PC-9 (cell line): ENCODE data around the gene DYRK2. TPM values are rescaled to one million over a fixed set of nuclear protein-coding genes. Genes with fewer than 3 reads are reported as not detected.

Source experiments
- BruUV-seq: library from RNA; stranded (reverse); fragments of 400-500 nt; replicated peaks from 2 replicates; lab custom pipeline; 2021; lab: Mats Ljungman, UMichigan
- CTCF ChIA-PET: fragments of 300-600 bp; sonication (Branson Sonifier 250); formaldehyde crosslinking; loops from one replicate; lab custom pipeline; 2022; ENCODE audit warnings: antibody characterized with exemption; lab: Charles Lee
- POLR2A ChIA-PET: fragments of 300-600 bp; sonication (Branson Sonifier 250); formaldehyde crosslinking; loops from one replicate; lab custom pipeline; 2022; ENCODE audit warnings: antibody characterized with exemption; ENCODE audit not compliant: unreplicated experiment; lab: Charles Lee
- DNase-seq, 2 experiments: peaks; one replicate each; pipeline versions ENCODE4 v3.0.0 to v3.0.0-alpha.2; 2015 to 2022; ENCODE audit warnings: mixed read lengths in 1 of 2
- H2AFZ ChIP-seq: fragments of 200-600 bp; sonication (generic); 2 replicates; pipeline ENCODE4 v1.8.1; 2017; ENCODE audit warnings: antibody characterized with exemption
- H3F3A ChIP-seq: fragments of 200-600 bp; sonication (generic); 2 replicates; pipeline ENCODE4 v1.8.1; 2017; ENCODE audit warnings: antibody characterized with exemption, mild to moderate bottlenecking, low read depth; ENCODE audit not compliant: insufficient read depth
- H3K27ac ChIP-seq: fragments of 200-600 bp; sonication (generic); 2 replicates; pipeline ENCODE4 v1.6.1; 2016; ENCODE audit warnings: mixed run types
- H3K27me3 ChIP-seq: fragments of 200-600 bp; sonication (generic); 2 replicates; pipeline ENCODE4 v1.6.1; 2016; ENCODE audit warnings: low read depth, mixed run types; ENCODE audit not compliant: insufficient read depth
- H3K36me3 ChIP-seq: fragments of 200-600 bp; sonication (generic); 2 replicates; pipeline ENCODE4 v1.6.1; 2016; ENCODE audit warnings: low read depth, mixed run types
- H3K4me1 ChIP-seq: fragments of 200-600 bp; sonication (generic); replicated peaks from 2 replicates; pipeline ENCODE4 v1.6.1; 2016; ENCODE audit warnings: mixed run types; ENCODE audit not compliant: insufficient read depth
- H3K4me2 ChIP-seq: fragments of 200-600 bp; sonication (generic); 2 replicates; pipeline ENCODE4 v1.6.1; 2017; ENCODE audit warnings: mixed run types
- H3K4me3 ChIP-seq: fragments of 200-600 bp; sonication (generic); 2 replicates; pipeline ENCODE4 v1.6.1; 2016; ENCODE audit warnings: mixed run types
- H3K79me2 ChIP-seq: fragments of 200-600 bp; sonication (generic); 2 replicates; pipeline ENCODE4 v1.6.1; 2017; ENCODE audit warnings: low read depth, mixed run types
- H3K9me2 ChIP-seq: fragments of 200-600 bp; sonication (generic); 2 replicates; pipeline ENCODE4 v1.8.1; 2017; ENCODE audit warnings: mild to moderate bottlenecking; ENCODE audit not compliant: insufficient read depth
- H3K9me3 ChIP-seq: fragments of 200-600 bp; sonication (generic); 2 replicates; pipeline ENCODE4 v1.8.1; 2016; ENCODE audit warnings: low read depth; ENCODE audit not compliant: insufficient read depth
- H4K20me1 ChIP-seq: fragments of 200-600 bp; sonication (generic); 2 replicates; pipeline ENCODE4 v1.8.1; 2017; ENCODE audit not compliant: insufficient read depth
- CTCF ChIP-seq: fragments of 200-600 bp; sonication (generic); conservative IDR thresholded peaks from 2 replicates; pipeline ENCODE4 v1.6.1; 2017; ENCODE audit warnings: mixed run types, antibody characterized with exemption, mild to moderate bottlenecking, moderate library complexity
- EZH2 ChIP-seq: fragments of 200-600 bp; sonication (generic); IDR thresholded peaks from 2 replicates; pipeline ENCODE4 v1.8.0; 2017; ENCODE audit warnings: antibody characterized with exemption, low read depth
- intact Hi-C: fragments of 100-400 bp; cut with micrococcal nuclease; formaldehyde crosslinking; loops from one replicate; pipeline ENCODE4 v1.10.0; 2022; ENCODE audit not compliant: unreplicated experiment
- total RNA-seq: library from RNA; stranded (reverse); gene quantifications from 2 replicates; pipeline ENCODE4 v1.2.3, GENCODE V29; 2021

DYRK2 gene
- total RNA-seq, 1 experiment from 2014 or later = 42.9 TPM

GRCh38 chr12:67690656-67691055, 42.1 kb downstream of the DYRK2 start:
- Histone ChIP-seq H3K9me3 (no peaks in the 10 kb centered on the region), H3K9me2 (no peaks in the 10 kb centered on the region), H4K20me1 (no peaks in the 10 kb centered on the region), H3K27me3 (no peaks in the 10 kb centered on the region), H3K36me3 (no peaks in the 10 kb centered on the region), H2AFZ (no peak overlapping the region), H3K4me3 (no peak overlapping the region), H3K79me2 (no peaks in the 10 kb centered on the region), H3K4me2 (no peak overlapping the region), H3K4me1 (no peaks in the 10 kb centered on the region), H3K27ac (no peak overlapping the region), H3F3A (no peaks in the 10 kb centered on the region)
- ChIA-PET CTCF (no interaction called here), POLR2A (no interaction called here)
- intact Hi-C loops = no loop called here
- BruUV-seq = no TSS peak
- TF ChIP-seq CTCF = no peak
- TF ChIP-seq EZH2 = no peak
- DNase-seq = no peak

GRCh38 chr12:67691220-67691619, 42.7 kb downstream of the DYRK2 start:
- DNase-seq = no peak
- no peaks in the 10 kb centered on the region for H3K9me3 ChIP-seq
- no peaks in the 10 kb centered on the region for H3K27me3 ChIP-seq
- no peaks in the 10 kb centered on the region for H3F3A ChIP-seq
- no peak overlapping the region for H2AFZ ChIP-seq
- H3K4me1 ChIP-seq = no peaks in the 10 kb centered on the region
- no peaks in the 10 kb centered on the region for H4K20me1 ChIP-seq
- no peak overlapping the region for H3K27ac ChIP-seq
- no peak overlapping the region for H3K4me2 ChIP-seq
- BruUV-seq = no TSS peak
- ChIA-PET CTCF (no interaction called here), POLR2A (no interaction called here)
- no peaks in the 10 kb centered on the region for H3K79me2 ChIP-seq
- no peak overlapping the region for H3K4me3 ChIP-seq
- no peak for TF ChIP-seq CTCF
- no peak for TF ChIP-seq EZH2
- intact Hi-C loops = no loop called here
- no peaks in the 10 kb centered on the region for H3K36me3 ChIP-seq
- no peaks in the 10 kb centered on the region for H3K9me2 ChIP-seq

- ChIA-PET CTCF (interaction anchor here (0.6 kb wide), 1 partner anchor 165 kb away, joined by 5 read pairs; no protein-coding TSS in a partner anchor), POLR2A (no interaction called here)
- Histone ChIP-seq H3K27me3 (no peaks in the 10 kb centered on the region), H3K36me3 (no peaks in the 10 kb centered on the region), H2AFZ (no peak overlapping the region), H3K9me2 (no peaks in the 10 kb centered on the region), H3K79me2 (no peaks in the 10 kb centered on the region), H4K20me1 (no peaks in the 10 kb centered on the region), H3K4me2 (no peak overlapping the region), H3F3A (no peaks in the 10 kb centered on the region), H3K9me3 (no peaks in the 10 kb centered on the region), H3K4me1 (no peaks in the 10 kb centered on the region), H3K4me3 (no peak overlapping the region), H3K27ac (no peak overlapping the region)
- TF ChIP-seq EZH2 = no peak
- DNase-seq = no peak
- intact Hi-C loops = no loop called here
- no TSS peak for BruUV-seq
These were observed 43.6 kb downstream of the DYRK2 start for GRCh38 chr12:67692135-67692534.

GRCh38 chr12:67692966-67693365, 44.4 kb downstream of the DYRK2 start:
- Histone ChIP-seq H3F3A (no peaks in the 10 kb centered on the region), H3K36me3 (no peaks in the 10 kb centered on the region), H3K4me1 (no peaks in the 10 kb centered on the region), H3K9me2 (no peaks in the 10 kb centered on the region), H3K27ac (no peak overlapping the region), H3K79me2 (no peaks in the 10 kb centered on the region), H4K20me1 (no peaks in the 10 kb centered on the region), H3K4me3 (no peak overlapping the region), H3K9me3 (no peaks in the 10 kb centered on the region), H2AFZ (no peak overlapping the region), H3K27me3 (no peaks in the 10 kb centered on the region), H3K4me2 (no peak overlapping the region)
- TF ChIP-seq CTCF (no peak), EZH2 (no peak)
- CTCF ChIA-PET = no interaction called here
- POLR2A ChIA-PET = no interaction called here
- intact Hi-C loops = no loop called here
- no TSS peak for BruUV-seq
- DNase-seq = no peak
